ENCODE results near the gene FAM78B.

DNA sequence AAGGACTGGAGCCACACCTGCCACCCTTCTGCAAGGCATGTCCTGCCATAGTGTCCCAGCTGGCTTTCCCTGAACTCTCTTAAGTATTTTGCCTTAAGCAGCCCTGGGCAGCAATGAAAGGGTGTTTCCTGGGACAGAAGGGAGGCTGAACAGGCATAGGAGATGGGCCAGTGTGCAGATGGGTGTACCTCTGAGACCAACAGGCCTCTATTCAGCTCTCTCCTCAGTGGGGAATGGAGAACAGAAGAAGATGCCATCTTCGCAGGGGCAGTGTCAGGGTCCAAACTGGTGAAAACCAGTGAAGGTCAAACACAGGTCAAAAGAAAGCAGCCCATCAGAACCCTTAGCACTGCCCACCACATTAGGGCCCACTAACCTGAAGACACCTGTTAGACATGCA is 53.2 kb downstream of the FAM78B start:
- TF ChIP-seq, protein P1, sequence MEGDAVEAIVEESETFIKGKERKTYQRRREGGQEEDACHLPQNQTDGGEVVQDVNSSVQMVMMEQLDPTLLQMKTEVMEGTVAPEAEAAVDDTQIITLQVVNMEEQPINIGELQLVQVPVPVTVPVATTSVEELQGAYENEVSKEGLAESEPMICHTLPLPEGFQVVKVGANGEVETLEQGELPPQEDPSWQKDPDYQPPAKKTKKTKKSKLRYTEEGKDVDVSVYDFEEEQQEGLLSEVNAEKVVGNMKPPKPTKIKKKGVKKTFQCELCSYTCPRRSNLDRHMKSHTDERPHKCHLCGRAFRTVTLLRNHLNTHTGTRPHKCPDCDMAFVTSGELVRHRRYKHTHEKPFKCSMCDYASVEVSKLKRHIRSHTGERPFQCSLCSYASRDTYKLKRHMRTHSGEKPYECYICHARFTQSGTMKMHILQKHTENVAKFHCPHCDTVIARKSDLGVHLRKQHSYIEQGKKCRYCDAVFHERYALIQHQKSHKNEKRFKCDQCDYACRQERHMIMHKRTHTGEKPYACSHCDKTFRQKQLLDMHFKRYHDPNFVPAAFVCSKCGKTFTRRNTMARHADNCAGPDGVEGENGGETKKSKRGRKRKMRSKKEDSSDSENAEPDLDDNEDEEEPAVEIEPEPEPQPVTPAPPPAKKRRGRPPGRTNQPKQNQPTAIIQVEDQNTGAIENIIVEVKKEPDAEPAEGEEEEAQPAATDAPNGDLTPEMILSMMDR (IDR thresholded peaks at IDR 0.05; ENCODE audit: poor library complexity) = no peak
- no peak for TF ChIP-seq EZH2 (IDR thresholded peaks at IDR 0.05; ENCODE audit: borderline replicate concordance)
